A673 (cell line): ENCODE data around the gene CRYBA2.

ENCODE experiments used
- EZH2 ChIP-seq: fragments of 200-600 bp; sonication (generic); IDR thresholded peaks from 2 replicates; pipeline ENCODE4 v1.6.1; 2017; ENCODE audit warnings: borderline replicate concordance, low read depth, mild to moderate bottlenecking, mixed read lengths, antibody characterized with exemption, low read length; ENCODE audit not compliant: poor library complexity, severe bottlenecking
- TF ChIP-seq, protein P1 (sequence below): fragments of 300-800, 200-600 bp; sonication (generic); conservative IDR thresholded peaks from 2 replicates; pipeline ENCODE4 v1.5.1; 2017; ENCODE audit warnings: low read depth, mild to moderate bottlenecking, antibody characterized with exemption, low read length, moderate library complexity, mixed read lengths

DNA sequence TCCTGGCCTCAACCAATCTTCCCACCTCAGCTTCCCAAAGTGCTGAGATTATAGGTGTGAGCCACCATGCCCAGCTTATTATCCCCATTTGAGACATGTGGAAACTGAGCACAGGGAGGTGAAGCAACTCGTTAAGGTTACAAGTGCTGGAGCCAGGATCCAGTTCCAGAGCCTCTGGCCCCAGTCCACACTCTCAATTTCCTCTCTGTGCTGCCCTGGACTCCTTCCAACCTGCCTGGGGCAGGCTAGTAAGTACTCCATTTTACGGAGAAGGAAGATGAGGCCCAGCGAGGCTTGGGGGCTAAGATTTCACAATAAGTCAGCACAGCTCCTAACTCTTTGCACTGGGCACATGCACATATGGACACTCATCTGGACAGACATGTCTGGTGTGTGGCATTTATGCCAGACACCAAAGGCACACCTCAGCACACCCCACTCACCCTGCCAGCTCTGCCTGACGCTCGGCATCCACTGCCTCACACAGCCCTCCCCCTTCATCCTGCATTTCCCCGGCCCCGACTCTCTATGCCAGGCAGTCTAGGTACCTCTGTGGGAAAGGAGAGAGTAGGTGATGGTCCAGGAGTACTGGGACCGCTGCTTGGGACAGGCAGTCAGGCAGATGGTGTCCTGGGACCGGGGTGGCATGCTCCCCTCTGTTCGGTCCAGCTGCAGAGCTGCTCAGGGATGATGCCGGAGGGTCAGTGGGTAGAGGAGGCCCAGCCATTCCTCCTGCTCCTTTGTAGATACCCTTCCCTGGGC, 27.6 kb upstream of the CRYBA2 start:
- TF ChIP-seq, protein P1, sequence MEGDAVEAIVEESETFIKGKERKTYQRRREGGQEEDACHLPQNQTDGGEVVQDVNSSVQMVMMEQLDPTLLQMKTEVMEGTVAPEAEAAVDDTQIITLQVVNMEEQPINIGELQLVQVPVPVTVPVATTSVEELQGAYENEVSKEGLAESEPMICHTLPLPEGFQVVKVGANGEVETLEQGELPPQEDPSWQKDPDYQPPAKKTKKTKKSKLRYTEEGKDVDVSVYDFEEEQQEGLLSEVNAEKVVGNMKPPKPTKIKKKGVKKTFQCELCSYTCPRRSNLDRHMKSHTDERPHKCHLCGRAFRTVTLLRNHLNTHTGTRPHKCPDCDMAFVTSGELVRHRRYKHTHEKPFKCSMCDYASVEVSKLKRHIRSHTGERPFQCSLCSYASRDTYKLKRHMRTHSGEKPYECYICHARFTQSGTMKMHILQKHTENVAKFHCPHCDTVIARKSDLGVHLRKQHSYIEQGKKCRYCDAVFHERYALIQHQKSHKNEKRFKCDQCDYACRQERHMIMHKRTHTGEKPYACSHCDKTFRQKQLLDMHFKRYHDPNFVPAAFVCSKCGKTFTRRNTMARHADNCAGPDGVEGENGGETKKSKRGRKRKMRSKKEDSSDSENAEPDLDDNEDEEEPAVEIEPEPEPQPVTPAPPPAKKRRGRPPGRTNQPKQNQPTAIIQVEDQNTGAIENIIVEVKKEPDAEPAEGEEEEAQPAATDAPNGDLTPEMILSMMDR = no peak
- no peak for TF ChIP-seq EZH2
